ENCODE results near the gene GPHB5.
"Not testable (repeated sequence)": the region's sequence is repeated elsewhere in the genome, so short reads cannot be mapped to it uniquely, and the experiment has no call there.

GPHB5 gene

GRCh38 chr14:63318835-63319234 is at the start of gene GPHB5:
GPHB5 (minus strand) TSS chr14:63318935; CDS start chr14:63317849, 1,086 bp downstream.
- DNase-seq: no peak

- DNase-seq: no peak
Measured at GRCh38 chr14:63367742-63368364, 49.1 kb upstream of the GPHB5 start.

GRCh38 chr14:63362389-63362819 is 43.7 kb upstream of the GPHB5 start:
- no peak for DNase-seq

GRCh38 chr14:63361790-63362189 is 43.1 kb upstream of the GPHB5 start:
- DNase-seq: no peak

- DNase-seq: no peak
Measured at GRCh38 chr14:63357841-63358240, 39.1 kb upstream of the GPHB5 start.

GRCh38 chr14:63345826-63346225 is 27.1 kb upstream of the GPHB5 start:
- DNase-seq: no peak

- DNase-seq: no peak
Measured at GRCh38 chr14:63344336-63344735, 25.6 kb upstream of the GPHB5 start.

- peak in 1 of 2 experiments; percentile 57 for DNase-seq
Measured at GRCh38 chr14:63343878-63344277, 25.1 kb upstream of the GPHB5 start.

- peak in 1 of 2 experiments; percentile 18 for DNase-seq
Measured at GRCh38 chr14:63342371-63342770, 23.6 kb upstream of the GPHB5 start.

GRCh38 chr14:63328787-63329737 is 10.3 kb upstream of the GPHB5 start:
- DNase-seq: no peak

- no peak for DNase-seq
Measured at GRCh38 chr14:63326840-63327239, 8.1 kb upstream of the GPHB5 start.

- DNase-seq: no peak
Measured at GRCh38 chr14:63322897-63323573, 4.3 kb upstream of the GPHB5 start.

GRCh38 chr14:63322472-63322871 is 3.7 kb upstream of the GPHB5 start:
- no peak for DNase-seq

- no peak for DNase-seq
Measured at GRCh38 chr14:63308723-63309317, 9.9 kb downstream of the GPHB5 start.

- DNase-seq: not testable (repeated sequence)
Measured at GRCh38 chr14:63304429-63304828, 14.3 kb downstream of the GPHB5 start.

- DNase-seq: no peak
Measured at GRCh38 chr14:63301891-63302534, 16.7 kb downstream of the GPHB5 start.

GRCh38 chr14:63300854-63301253 is 17.9 kb downstream of the GPHB5 start:
- no peak for DNase-seq

GRCh38 chr14:63299351-63300110 is 19.2 kb downstream of the GPHB5 start:
- DNase-seq: no peak

GRCh38 chr14:63297372-63298063 is 21.2 kb downstream of the GPHB5 start:
- no peak for DNase-seq

- DNase-seq: no peak
Measured at GRCh38 chr14:63296060-63296563, 22.6 kb downstream of the GPHB5 start.

GRCh38 chr14:63295231-63295685 is 23.5 kb downstream of the GPHB5 start:
- no peak for DNase-seq

Data from NCI-H446 (cell line).